Globus pallidus (tissue), 1 donor: ENCODE results near the gene LSMEM2.
A peak's percentile ranks its signal among the peaks of the same experiment; 100 is the strongest.
"Not testable (repeated sequence)": the region's sequence is repeated elsewhere in the genome, so short reads cannot be mapped to it uniquely, and the experiment has no call there.

Source experiments
- DNase-seq: peaks from one replicate; pipeline ENCODE4 v3.0.0-alpha.2; 2015; ENCODE audit warnings: low spot score

The LSMEM2 gene

GRCh38 chr3:50278123-50278879 lies 586 bp upstream of the LSMEM2 start:
- peak; percentile 85 for DNase-seq

GRCh38 chr3:50279255-50280016 lies 549 bp downstream of the LSMEM2 start:
- no peak for DNase-seq

DNA sequence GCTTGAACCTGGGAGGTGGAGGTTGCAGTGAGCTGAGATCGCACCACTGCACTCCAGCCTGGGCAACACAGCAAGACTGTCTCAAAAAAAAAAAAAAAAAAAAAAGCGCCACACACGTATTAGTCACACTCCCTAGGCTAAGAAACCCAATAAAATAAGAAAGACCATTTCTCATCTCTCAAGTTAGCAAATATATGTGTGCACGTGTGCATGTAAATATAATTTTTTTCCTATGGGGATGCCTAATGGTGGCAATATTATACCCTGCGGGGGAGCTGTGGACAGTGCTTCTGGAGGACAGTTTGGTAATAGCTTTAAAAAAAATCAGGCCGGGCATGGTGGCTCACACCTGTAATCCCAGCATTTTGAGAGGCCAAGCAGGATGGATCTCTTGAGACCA lies 5.2 kb downstream of the LSMEM2 start:
- DNase-seq: not testable (repeated sequence)

- DNase-seq: no peak
These were observed 7.7 kb downstream of the LSMEM2 start for GRCh38 chr3:50286322-50287227.

DNA sequence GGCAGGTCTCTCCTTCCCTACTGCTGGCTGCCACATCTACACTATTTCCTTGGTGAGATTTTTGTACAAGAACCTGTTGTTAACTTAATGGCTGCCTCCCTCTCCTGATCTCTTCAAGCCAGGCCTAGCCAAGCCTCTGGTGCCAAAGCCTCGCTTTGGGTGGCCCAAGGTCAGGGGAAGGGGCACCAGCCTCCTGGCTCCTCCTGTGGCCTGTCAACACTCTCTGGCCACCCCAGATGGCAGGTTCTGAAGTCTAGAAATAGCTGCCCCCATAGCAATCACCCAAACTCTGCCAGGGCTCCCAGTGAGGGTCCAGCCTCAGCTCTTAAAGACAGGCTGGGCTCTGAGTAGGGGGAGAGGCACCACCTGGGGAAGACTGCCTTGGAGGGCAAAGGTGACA lies 8.4 kb downstream of the LSMEM2 start:
- no peak for DNase-seq

DNA sequence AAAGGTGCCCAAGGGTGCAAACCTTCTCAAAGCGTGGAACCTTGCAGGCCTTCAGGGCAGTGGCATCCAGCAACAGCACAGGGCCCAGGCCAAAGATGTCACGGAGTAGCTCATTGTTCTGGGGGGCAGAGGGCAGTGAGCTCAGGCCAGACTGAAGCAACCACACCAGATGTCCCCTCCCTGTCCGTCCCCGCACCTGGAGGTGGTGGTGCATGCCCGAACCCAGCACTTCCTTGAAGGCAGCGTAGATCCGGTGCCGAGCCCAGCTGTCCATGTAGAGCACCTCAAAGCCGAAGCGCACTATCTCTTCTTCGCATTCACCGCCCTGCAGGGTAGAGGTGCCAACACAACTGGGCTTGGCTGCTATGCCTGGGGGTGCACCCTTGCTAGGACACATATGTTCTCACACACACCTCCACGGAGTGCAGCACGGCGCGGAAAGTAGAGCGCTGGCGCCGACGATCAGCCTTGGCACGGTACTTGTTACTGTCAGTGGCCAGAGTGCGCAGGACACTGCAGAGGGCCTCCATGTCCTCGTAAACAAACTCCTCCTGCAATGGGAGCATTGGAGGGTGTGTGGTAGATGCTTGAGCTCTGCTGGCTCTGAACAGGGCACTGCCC lies 9.6 kb downstream of the LSMEM2 start:
- DNase-seq: no peak

- DNase-seq: no peak
These were observed 10.2 kb downstream of the LSMEM2 start for GRCh38 chr3:50289130-50289529.

DNA sequence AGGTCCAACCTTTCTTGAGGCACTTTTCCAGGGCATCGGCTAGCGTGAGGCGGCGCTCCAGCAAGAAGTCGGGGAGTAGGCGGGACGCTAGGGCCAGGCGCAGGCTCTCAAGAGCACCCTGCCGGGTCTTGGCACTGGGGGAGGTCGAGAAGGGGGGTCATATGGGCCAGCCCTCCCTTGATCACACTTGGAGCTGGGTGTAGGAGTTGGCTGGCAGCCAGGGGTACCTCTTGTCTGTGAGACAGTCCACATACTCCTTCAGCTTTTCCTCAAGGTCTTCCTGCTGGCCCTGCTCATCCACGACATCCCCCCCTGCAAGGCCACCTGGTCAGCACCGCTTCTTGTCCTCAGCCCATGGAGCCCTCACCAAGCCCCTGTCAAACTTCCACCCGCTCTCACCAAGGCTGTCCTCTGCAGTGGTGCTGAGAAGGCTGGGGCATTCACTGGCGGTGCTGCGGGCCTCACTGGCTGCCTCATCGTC lies 11.3 kb downstream of the LSMEM2 start:
- no peak for DNase-seq

DNA sequence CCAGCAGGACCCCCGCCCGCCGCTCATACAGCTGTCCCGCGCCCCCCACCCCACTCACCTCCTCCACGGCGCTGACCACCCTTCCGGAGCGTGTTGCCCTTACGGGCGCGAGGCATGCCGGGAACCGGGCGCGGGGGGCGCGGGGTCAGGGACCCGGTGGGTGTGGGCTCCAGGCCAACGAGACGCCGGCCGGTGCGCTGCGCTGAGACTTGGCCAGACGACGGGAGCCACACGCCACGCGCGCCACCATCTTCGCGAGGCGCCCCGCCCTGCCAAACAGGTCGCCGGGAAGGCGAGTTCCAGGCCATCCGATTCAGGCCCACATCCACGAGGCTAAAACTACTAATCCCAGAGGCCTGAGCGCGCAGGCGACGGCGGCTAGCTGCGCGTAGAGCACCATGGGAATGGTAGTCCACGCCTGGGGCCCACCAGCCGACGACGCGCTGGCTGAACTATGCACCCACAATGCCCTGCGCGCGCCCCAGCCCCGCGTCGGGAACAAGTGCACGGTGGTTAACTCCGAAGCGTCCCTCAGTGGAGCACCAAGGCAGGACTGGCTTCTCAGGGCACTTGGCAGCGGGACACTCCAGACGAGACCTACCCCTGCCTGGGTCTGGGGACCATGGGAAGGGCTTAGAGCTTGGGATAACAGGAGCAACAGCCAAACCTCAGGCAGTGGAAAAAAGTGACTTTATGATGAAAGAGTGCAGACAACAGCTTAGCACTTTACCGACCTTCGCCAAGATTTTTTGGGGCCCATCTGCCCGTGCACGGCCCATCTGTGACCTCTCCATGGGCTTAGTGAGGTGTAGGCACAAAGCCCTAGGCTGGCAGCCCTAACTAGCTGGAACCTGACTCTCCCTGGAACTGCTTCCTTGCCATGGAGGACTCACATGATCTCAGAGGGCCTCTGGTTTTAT lies 13.5 kb downstream of the LSMEM2 start, which contains the start of gene IFRD2:
IFRD2 (minus strand) TSS at position 271 of the 920 bp plus-strand sequence; CDS start at position 116, 155 bp downstream.
- DNase-seq: peak; percentile 98

DNA sequence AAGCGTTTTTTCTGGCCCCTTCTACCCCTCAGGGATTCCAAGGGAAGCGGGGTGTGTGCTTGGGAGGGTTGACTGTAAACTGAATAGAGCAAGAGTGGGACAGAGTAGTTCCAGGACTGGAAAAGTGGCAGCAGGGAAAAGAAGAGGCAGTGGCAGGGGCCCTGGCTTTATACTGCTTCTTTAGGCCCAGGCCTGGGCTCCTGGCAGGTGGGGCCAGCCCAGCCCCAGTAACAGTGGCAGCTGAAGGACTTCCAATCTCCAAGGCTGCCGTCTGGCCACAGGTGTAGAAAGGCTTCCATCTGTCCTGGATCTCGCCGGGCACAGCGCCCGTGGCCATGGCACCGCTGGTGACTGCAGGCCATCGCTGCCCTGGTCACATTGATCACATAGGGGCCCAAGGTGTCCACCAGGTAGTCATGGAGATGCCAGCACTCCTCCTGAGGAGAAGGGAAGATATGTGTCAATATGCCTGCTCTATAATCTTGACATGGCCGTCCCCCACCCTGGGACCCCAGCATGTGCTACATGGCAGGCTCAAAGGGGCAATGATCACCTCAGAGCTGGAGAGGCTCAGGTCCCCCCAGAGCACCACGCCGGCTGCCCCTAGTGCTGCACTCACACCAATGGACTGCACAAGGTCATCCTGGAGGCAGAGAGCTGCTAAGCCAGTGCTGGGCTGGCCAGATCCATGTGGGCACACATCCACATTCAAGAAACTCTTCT lies 14.4 kb downstream of the LSMEM2 start:
- no peak for DNase-seq

- no peak for DNase-seq
These were observed 15.2 kb downstream of the LSMEM2 start for GRCh38 chr3:50294089-50294488.

DNA sequence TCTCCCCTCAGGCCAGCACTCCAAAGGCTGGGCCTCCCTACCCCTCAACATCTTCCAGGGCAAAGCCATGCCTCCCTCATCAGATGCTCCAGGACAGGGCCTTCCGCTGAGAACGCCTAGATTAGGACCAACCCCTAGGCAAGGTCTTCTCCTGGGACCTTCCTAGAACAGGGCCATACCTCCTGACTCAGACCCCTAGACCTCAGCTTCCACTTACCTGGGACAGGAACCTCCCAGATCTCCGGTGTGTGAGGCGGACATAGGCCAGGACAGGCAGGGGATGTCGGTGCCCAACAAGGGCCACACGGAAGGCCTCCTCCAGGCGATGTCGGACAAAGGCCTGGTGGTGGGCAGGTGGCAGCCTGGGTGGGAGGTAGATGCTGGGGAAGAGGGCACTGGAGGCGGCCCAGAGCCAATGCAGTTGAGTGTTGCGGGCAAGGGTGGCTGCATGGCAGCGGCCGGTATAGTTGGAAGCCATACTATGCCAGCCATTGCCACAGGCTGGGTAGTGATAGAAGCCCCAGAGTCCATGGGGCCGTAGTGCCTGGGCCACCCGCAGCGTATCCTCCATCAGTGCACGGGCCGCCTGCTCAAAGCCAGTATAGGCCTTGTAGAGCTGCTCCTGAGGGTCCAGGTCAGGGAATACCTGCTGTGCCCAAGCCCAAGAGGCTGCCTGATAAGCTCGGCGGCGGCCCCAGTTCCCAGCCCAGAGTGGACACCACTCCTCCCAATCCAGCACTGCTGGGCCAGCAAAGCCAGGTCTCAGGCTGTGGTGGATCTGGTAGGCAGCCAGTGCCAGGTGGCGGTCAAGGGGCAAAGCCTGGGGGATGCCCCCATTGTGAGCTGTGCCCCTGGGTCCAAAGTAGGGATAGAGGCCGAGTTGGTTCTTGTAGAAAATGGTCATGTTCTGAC lies 15.9 kb downstream of the LSMEM2 start:
- no peak for DNase-seq

- no peak for DNase-seq
These were observed 16.9 kb downstream of the LSMEM2 start for GRCh38 chr3:50295553-50296431.

DNA sequence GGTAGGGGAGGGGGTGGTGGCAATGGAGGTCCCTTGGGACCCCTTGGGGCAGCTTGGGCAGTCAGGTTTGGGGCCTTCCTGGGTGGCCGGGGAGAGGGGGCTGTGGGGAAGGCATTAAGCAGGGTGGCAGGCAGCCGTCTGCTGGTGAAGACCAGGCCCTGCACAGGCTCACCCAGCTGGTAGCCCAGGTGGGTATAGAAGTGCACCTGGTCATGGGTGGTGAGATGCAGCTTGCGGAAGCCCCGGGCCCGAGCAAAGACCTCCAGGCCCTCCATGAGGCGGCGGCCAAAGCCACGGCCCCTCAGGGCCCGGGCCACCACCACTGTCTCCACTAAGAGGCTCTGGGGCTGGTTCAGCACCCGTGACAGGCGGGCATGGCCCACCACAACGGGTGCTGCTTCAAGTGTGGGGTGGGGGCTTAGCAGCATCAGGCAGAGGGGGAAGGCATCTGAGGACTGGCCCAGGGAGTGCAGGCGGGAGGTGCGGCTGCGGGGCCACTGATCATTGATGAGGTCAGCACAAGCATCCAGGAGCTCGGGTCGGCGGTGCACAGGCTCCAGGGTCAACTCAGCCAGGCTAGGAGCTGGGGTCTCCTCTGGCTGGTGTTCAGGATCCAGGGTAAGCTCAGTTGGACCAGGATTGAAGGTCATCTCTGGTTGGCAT lies 18.0 kb downstream of the LSMEM2 start:
- DNase-seq: no peak

DNA sequence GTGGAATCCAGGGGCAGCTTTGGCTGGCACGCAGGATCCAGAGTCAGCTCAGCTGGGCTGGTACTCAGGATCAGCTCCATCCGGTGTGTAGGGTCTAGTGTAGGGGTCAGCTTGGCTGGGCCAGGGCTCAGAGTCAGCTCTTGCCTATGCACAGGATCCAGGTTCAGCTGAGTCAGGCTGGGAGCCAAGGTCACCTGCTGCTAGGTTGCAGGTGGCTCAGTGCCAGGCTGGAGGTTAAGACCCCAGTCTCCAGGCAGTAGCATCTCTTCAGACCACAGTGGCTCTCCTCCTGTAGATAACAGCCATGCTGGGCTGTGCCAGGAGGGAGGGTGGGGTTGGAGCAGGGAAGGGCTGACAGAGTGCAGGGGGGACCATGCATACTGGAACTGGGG lies 18.5 kb downstream of the LSMEM2 start:
- DNase-seq: no peak

GRCh38 chr3:50297896-50298725 lies 19.2 kb downstream of the LSMEM2 start:
- no peak for DNase-seq
